HG02885 (cell line): ENCODE results near the gene EXOC4.
"Not testable (repeated sequence)": the region's sequence is repeated elsewhere in the genome, so short reads cannot be mapped to it uniquely, and the experiment has no call there.

Source experiments
- ATAC-seq: cut with Tn5 transposase; IDR thresholded peaks from one replicate; pipeline ENCODE4 v1.9.1; 2021; ENCODE audit warnings: mild to moderate bottlenecking; ENCODE audit not compliant: unreplicated experiment, poor library complexity

Gene EXOC4

GRCh38 chr7:133769668-133770067 lies 516.8 kb downstream of the EXOC4 start:
- ATAC-seq: no peak

- no peak for ATAC-seq
These were observed 518.1 kb downstream of the EXOC4 start for GRCh38 chr7:133770863-133771492.

DNA sequence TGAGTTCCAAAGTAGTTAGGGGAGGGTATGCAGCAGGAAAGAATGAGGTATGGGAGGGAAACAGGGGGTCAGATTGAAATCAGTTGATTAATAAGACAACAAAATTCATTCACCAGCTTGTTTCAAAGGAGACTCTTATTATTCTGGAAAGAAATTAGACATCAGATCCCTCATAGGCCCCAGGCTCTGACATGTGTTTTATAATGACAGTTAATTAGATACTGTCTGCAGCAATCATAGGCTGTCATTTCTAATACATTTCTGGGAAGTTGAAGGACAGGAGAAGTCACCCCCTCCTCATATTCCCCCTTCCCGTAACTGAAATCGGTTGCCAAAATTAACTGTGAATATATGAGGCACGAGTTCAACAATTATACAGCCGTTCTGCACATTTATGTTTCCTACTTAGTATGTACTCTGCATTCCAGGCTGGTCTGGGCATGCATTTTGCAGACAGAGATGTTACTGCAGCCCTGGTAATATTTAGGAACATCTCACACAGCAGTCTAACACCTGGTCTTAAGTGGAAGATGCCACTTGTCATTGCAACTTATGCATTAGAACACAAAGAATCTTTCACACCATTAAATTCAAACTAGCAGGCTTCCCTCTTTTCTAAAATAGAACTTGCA lies 519.0 kb downstream of the EXOC4 start:
- ATAC-seq: no peak

DNA sequence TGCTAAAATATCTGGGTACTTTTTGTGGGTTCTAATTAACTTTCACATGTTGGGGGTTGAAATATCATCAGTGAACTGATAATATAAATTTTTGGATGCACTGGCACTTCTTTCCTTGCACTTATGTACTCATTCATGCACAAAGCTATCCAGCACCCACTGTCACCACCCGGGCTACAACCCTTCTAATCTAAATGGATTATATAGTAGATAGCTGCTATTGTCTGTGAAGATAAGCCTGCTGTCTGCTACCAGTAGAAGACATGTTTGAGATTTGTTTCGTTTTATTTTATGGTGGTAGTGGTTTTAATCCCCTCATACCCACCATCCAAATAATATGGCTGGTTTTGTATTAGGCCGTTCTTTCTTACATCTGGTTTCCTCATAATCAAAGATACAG lies 520.7 kb downstream of the EXOC4 start:
- no peak for ATAC-seq

DNA sequence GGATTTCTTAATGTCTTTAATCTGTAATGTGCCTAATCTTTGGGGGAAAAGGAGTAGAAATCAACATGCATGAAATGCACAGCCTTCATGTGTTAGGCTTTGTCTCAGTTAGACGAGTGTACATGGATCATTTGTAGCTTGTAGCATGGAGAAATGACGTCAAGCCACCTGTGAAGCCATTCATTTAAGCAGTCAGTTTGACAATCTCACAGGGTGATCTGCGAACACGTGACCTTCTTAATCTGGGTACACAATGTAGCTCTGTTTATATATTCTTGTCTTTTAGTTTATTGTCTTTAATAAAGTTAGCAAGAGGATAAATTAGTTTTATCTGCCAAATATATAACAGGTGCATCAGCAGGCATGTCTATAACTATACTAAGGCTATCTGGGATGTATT lies 522.3 kb downstream of the EXOC4 start:
- ATAC-seq: no peak

GRCh38 chr7:133776266-133776665 lies 523.4 kb downstream of the EXOC4 start:
- ATAC-seq: no peak

DNA sequence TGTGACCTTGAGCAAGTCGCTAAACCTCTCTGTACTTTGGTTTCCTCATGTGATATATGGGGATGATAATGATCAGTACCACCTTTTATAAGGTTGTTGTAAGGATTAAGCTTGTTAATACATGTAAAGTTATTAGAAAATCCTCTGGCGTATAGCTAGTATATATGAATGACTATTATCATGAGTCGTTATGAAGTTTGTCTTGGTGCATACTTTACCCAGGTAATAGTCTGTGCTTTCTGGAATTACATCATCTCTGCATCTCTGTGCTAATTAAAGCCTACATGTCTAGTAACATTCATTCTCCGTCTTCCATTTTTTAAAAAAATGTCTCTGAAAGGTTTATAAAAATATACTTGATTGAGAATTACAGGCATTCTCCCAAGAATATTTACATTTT lies 524.8 kb downstream of the EXOC4 start:
- ATAC-seq: no peak

GRCh38 chr7:133778472-133778871 lies 525.6 kb downstream of the EXOC4 start:
- peak; percentile 92 for ATAC-seq

DNA sequence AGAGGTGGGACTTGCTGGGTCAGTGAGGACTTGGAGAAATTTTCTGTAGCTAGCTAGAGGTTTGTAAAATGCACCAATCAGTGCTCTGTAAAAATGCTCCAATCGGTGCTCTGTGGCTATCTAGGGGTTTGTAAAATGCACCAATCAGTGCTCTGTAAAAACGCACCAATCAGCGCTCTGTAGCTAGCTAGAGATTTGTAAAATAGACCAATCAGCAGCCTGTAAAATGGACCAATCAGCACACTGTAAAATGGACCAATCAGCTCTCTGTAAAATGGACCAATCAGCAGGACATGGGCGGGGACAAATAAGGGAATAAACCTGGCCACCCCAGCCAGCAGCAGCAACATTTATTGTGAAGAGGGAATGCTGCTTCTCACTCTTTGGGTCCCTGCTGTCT lies 526.7 kb downstream of the EXOC4 start:
- ATAC-seq: not testable (repeated sequence)

DNA sequence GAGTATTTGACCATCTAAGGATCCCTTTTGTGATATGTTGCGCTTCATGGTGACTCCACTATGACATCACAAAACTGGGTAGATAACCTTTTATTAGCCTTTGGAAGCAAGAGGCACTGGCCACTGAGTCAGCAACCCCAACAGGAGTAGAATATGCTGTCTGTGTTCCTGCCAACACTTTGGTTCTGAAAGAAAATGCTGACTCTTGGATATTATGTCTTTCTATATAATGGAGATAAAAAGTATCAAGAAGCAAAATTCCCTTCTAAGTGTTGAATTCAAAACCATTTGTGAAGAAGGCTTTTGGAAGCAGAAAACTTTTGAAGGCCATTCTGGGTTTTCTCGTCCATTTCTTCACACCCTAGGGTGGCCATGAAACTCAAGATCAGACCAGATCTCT lies 528.0 kb downstream of the EXOC4 start:
- ATAC-seq: no peak

DNA sequence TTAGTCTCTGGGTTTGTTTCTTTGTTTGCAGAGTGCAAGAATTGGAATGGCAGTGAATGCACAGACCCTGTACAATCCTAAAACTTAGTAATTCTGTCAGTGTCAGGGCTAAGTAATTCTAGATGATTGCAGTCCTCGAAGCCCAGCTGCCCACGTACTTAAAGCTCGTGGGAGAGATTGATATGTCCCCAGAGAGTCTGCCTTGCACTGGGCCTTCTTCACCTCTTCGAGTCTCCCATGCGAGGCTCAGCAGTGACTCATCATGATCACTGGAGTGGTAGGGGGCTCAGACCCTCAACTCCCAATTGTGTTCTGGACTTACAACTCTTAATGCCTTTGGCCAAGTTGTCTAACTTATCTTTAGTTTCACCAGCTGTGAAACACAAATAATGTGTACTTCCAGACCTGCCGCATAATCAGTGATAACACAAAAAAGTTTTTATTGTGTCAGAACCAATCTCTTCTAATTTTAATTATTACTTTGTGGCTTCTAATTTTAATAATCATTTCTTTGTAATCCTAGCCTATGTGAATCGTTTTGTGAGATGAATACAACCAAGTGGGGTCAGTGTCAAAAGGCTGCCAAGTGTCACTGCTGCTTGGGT lies 528.7 kb downstream of the EXOC4 start:
- ATAC-seq: no peak

DNA sequence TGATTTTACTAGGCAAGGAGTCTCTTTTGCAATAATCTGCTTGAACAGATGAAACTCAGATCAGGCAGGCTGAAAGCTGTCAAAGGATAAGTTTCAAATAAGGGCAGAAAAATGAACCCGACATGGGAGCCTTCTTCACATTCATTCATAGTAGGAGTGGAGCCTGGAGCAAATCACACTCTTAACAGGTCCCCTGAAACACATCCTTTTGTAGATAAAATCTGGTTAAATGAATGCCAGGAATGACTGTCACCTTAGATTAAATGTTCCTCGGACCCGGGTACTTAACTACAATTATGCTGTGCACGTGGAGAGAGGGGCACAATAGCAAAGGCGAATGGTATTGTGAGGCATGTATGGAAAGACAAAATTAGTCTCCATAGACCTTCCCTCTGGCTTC lies 529.6 kb downstream of the EXOC4 start:
- no peak for ATAC-seq

GRCh38 chr7:133783276-133783675 lies 530.4 kb downstream of the EXOC4 start:
- ATAC-seq: no peak

GRCh38 chr7:133784486-133785001 lies 531.7 kb downstream of the EXOC4 start:
- ATAC-seq: no peak

- no peak for ATAC-seq
These were observed 533.6 kb downstream of the EXOC4 start for GRCh38 chr7:133786401-133786937.

DNA sequence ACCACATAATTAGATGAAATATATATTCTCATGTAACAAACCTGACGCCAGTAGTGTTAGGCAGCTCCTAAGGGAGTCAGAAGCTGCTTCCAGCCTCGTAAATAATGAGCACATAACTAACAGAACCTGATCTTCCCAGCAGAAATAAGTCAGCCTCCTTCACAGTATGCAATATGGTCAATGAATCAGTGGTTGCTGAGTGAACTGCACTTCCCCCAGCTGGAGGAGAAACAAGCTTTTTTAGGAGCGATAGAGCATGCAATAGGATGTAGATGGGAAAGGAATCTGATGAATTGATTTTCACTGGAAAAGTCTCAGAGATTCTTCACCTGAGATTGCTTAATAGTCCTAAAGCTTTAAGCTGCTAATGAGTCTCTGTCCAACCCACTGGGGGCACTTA lies 537.1 kb downstream of the EXOC4 start:
- ATAC-seq: no peak

DNA sequence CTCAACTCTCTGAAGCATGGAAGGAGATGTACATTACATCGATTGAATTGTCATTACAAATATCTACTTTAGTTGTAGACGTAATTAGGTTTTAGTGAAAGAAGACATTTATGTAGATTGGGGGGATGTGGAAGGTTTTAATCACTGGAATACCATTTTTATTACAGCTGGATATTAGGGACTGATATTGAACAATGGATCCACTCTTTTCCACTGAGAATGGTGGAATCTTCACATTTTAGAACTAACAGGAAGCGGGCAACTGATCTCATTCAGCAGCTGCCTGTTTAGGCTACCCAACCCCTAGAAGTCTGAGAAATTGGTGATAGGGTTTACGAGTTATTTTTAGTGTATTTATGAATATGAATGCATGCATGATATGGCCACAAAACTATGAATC lies 538.0 kb downstream of the EXOC4 start:
- ATAC-seq: no peak

DNA sequence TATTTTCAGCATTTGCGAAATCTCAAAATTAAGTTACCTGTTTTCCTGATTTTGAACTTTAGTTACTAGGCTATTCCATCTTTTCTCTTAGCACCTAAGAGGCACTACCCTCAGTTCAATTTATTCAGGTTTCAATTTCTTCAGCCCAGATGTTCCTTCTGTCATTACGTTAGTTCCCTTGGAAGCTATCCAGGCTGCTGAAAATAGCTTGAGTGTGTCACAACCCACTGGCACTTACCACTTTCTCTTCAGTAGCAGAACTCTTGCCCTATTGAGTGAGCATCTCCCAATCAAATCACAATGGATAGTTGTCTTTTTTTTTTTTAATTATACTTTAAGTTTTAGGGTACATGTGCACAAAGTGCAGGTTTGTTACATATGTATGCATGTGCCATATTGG lies 541.6 kb downstream of the EXOC4 start:
- ATAC-seq: no peak

DNA sequence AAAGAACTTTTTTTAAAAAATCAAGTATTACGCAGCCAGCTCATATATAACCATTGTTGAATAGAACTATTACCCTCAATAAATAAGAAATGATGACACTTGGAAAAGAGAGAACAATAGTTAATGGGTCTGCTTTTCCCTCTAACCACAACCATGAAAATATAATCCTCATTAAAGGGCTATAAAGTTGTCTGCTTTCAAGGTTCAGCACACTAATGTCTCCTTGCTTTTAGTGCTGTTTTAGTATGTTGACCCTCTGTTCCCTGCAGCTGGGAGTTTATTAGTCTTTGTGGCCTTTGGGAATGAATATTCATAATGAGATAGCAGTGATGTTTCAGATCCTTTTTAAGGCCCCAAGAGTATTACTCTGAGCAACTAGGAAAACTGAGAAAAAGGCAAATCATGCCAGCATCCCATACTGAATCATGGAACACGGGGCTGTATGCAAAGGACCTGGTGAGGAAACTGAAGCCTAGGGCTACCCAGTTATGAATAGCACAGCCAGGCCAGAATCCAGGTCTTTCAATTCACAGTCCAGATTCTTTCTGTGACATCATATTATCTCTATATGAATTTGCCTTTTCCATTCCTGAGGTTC lies 542.3 kb downstream of the EXOC4 start:
- no peak for ATAC-seq

DNA sequence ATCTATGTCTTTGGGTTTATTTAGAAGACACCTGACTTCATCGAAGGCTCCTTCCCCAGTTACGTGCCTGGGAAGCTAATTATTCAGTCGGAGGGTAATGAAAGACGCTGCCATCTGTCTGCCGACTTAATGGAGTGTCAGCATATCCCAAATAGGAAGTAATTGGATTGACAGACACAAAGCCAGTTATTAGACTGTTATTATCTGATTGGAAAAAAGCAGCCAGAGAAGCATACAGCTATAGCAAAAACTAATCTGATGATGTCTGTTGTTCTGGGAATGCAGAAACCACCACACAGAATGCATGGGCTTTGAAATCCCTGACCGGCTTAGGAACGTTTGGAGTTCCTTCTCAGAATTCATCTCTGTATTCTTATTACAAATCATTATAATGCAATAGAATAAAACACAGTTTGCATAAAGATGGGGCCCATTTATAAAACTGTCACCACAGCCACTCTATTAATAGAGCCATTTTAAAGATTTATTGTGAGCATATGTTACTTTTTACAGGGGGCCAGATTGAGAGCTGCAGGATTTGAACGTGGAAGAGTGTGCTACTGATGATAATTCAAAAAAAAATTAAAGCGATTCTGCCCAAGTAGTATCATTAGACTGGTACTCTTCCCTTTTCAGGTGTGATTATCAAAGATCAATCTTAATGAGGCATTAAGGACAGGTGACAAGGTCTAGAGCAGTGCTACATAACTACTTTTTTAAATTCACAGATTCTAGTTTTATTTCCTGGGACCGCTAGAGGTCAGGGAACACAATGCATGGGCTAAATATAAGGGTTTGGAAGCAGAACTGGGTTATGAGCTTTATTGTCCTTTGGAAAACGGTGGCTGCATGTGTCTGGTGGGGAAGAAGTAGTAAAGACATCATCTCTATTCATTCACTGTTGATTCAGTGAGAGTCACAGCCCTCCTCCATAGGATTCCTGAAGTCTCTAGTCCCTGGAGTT lies 544.2 kb downstream of the EXOC4 start:
- no peak for ATAC-seq
